ENCODE results near the gene ZNRD2.

The ZNRD2 gene

DNA sequence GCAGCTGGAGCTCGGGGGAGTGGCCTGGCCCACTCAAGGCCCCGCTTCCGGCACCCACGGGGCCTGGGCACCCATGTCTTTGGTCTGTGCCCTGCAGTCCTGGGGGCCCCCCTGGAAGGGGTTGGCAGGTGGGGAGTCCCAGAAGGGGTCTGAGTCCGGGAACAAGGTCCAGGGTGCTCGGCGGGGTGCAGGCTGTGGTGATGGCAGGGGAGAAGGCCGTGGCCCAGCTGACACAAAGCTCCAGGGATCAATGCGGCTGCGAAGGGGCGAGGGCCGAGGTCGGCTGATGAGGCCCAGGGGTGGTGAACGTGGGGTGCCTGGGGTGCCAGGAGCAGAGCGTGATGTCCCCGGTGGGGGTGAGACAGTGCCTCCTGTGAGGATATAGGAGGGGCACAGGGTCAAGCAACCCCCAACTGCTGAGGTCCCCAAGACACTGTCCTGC, 28.0 kb downstream of the ZNRD2 start:
- Histone ChIP-seq H3K4me3 (ENCODE audit: low read depth in 1 of 2, low read length in 2 of 2) (no peak overlapping the region), H3K9me3 (ENCODE audit: control insufficient read depth in 1 of 2, low read length in 2 of 2) (no peaks in the 10 kb centered on the region), H3K36me3 (ENCODE audit: control insufficient read depth in 1 of 2, insufficient read depth in 2 of 2, low read length in 2 of 2) (peaks cover 24 to 34% of the 10 kb centered on the region in 2 donors), H3K27ac (ENCODE audit: low read depth, low read length) (no peak overlapping the region), H3K27me3 (ENCODE audit: control insufficient read depth in 1 of 2, insufficient read depth in 2 of 2, low read length in 2 of 2) (no peaks in the 10 kb centered on the region), H3K4me1 (ENCODE audit: control insufficient read depth in 1 of 2, insufficient read depth in 2 of 2, low read length in 2 of 2) (peaks cover 9 to 11% of the 10 kb centered on the region in 2 donors), H3K9ac (ENCODE audit: low read depth in 1 of 2, low read length in 2 of 2) (no peak overlapping the region)

DNA sequence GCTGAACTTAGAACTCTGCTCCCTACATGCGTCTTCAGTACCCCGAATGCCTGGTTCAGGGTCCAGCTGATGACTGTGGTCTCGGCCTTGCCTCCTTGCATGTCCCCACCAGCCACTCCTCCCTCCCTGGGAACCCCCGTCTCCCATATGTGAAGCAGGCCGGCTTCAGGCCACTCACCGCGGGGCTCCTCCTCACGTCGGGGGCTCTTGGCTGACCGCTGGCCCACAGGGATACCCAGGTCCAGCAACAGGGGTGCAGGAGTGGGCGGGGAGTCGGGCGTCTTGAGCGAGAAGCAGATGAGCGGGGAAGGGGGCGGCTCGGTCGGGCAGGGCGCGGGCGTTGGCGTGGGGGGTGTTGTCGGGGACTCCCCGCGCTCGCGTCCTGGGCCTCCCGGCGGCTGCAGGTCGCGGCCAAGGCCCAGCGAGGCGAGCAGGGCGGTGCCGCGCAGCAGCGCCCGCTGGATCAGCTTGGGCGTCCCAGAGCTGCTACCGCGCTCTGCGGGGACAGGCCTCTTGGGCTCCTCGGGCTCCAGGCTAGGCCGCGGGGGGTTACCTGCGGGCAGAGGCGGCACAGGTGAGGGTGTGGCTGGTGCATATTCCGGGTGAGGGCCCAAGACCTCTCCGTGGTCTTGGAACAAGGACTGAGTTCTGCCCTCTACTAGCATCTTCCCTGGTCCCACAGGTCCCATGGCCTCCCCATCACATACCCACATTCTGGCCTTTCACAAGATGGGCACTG, 29.1 kb downstream of the ZNRD2 start:
- no peaks in the 10 kb centered on the region for H3K9me3 ChIP-seq (ENCODE audit: control insufficient read depth in 1 of 2, low read length in 2 of 2)
- H3K27ac ChIP-seq (ENCODE audit: low read depth, low read length) = no peak overlapping the region
- no peak overlapping the region for H3K9ac ChIP-seq (ENCODE audit: low read depth in 1 of 2, low read length in 2 of 2)
- peaks cover 24 to 42% of the 10 kb centered on the region in 2 donors for H3K36me3 ChIP-seq (ENCODE audit: control insufficient read depth in 1 of 2, insufficient read depth in 2 of 2, low read length in 2 of 2)
- no peaks in the 10 kb centered on the region for H3K27me3 ChIP-seq (ENCODE audit: control insufficient read depth in 1 of 2, insufficient read depth in 2 of 2, low read length in 2 of 2)
- no peak overlapping the region for H3K4me3 ChIP-seq (ENCODE audit: low read depth in 1 of 2, low read length in 2 of 2)
- peaks cover 9 to 11% of the 10 kb centered on the region in 2 donors for H3K4me1 ChIP-seq (ENCODE audit: control insufficient read depth in 1 of 2, insufficient read depth in 2 of 2, low read length in 2 of 2)

DNA sequence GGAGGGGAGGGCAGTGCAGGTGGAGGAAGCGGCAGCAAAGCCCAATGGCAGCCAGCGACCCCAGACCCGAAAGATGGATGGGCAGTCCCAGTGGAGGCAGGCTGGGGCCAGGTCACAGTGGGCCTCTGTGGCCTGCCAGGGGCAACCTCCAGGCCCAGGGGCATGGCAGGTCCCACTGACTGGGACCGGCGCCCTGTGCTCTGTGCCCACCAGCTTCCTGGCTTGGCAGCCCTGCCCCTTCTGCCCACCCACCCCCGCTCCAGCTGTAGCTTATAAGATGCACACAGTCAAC, 29.6 kb downstream of the ZNRD2 start:
- Histone ChIP-seq H3K4me1 (ENCODE audit: control insufficient read depth in 1 of 2, insufficient read depth in 2 of 2, low read length in 2 of 2) (peaks cover 9 to 10% of the 10 kb centered on the region in 2 donors), H3K27ac (ENCODE audit: low read depth, low read length) (no peak overlapping the region), H3K36me3 (ENCODE audit: control insufficient read depth in 1 of 2, insufficient read depth in 2 of 2, low read length in 2 of 2) (peaks cover 28 to 47% of the 10 kb centered on the region in 2 donors), H3K4me3 (ENCODE audit: low read depth in 1 of 2, low read length in 2 of 2) (no peak overlapping the region), H3K9me3 (ENCODE audit: control insufficient read depth in 1 of 2, low read length in 2 of 2) (no peaks in the 10 kb centered on the region), H3K9ac (ENCODE audit: low read depth in 1 of 2, low read length in 2 of 2) (no peak overlapping the region), H3K27me3 (ENCODE audit: control insufficient read depth in 1 of 2, insufficient read depth in 2 of 2, low read length in 2 of 2) (no peaks in the 10 kb centered on the region)

DNA sequence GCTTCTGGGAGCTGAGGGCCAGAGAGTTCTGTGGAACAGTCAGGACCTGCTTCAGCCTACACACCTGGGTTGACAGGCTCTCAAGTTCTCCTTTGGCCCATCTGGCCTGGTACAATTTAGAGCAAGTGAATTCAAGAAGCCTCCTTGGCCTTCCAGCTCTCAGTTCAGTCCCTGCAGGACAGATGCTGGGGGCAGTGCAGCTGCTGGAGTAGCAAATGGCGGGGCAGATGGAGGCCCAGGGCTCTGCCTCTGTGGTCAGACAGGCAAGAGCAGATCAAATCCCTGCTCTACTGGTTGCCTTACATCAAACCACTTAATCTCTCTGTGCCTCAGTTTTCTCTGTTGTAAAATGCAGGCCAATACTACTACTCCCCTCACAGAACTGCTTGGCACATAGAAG, 34.0 kb downstream of the ZNRD2 start:
- Histone ChIP-seq H3K9ac (ENCODE audit: low read depth in 1 of 2, low read length in 2 of 2) (no peak overlapping the region), H3K9me3 (ENCODE audit: control insufficient read depth in 1 of 2, low read length in 2 of 2) (no peaks in the 10 kb centered on the region), H3K4me1 (ENCODE audit: control insufficient read depth in 1 of 2, insufficient read depth in 2 of 2, low read length in 2 of 2) (peaks cover 0 to 9% of the 10 kb centered on the region in 2 donors), H3K4me3 (ENCODE audit: low read depth in 1 of 2, low read length in 2 of 2) (no peak overlapping the region), H3K27me3 (ENCODE audit: control insufficient read depth in 1 of 2, insufficient read depth in 2 of 2, low read length in 2 of 2) (no peaks in the 10 kb centered on the region), H3K27ac (ENCODE audit: low read depth, low read length) (no peak overlapping the region), H3K36me3 (ENCODE audit: control insufficient read depth in 1 of 2, insufficient read depth in 2 of 2, low read length in 2 of 2) (peaks cover 38 to 60% of the 10 kb centered on the region in 2 donors)

DNA sequence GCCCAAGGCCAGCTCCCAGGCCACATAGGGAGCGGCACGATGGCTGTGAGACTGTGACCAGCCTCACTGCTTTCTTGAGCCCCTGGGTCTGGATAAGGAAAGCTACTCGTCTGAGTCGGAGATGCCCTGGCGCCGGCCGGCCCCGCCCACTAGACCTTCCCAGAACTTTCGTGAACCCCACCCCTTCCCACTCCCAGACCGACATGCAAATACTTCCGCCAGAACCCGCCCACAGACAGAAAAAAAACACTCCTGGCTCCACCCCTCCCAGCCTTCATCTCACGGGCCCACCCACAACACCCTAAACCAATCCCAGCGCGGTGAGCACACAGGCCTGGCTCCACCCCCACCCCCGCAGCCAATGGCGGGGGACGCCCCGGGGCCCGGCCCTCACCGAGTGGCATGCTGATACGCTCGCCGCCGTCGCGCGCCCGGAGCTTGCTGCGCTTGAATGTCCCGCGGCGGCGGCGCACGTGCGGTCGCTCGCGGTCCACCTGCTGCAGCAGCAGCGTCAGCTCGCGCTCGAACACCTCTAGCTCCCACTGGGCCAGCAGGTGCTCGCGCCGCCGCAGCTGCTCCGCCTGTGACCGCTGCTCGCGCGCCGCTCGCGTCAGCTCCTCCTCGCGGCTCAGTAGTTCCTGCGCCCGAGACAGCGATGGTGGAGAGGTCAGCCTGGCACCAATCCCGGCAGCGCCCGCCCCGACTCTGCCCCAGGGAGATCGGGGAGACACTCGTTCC, 36.8 kb downstream of the ZNRD2 start:
- Histone ChIP-seq H3K9me3 (ENCODE audit: control insufficient read depth in 1 of 2, low read length in 2 of 2) (no peaks in the 10 kb centered on the region), H3K27ac (ENCODE audit: low read depth, low read length) (peak overlapping the region; percentile 56), H3K4me3 (ENCODE audit: low read depth in 1 of 2, low read length in 2 of 2) (peak overlapping the region in 1 of 2 donors; percentile 13), H3K27me3 (ENCODE audit: control insufficient read depth in 1 of 2, insufficient read depth in 2 of 2, low read length in 2 of 2) (no peaks in the 10 kb centered on the region), H3K36me3 (ENCODE audit: control insufficient read depth in 1 of 2, insufficient read depth in 2 of 2, low read length in 2 of 2) (peaks cover 29 to 73% of the 10 kb centered on the region in 2 donors), H3K9ac (ENCODE audit: low read depth in 1 of 2, low read length in 2 of 2) (no peak overlapping the region), H3K4me1 (ENCODE audit: control insufficient read depth in 1 of 2, insufficient read depth in 2 of 2, low read length in 2 of 2) (peaks cover 17 to 36% of the 10 kb centered on the region in 2 donors)

DNA sequence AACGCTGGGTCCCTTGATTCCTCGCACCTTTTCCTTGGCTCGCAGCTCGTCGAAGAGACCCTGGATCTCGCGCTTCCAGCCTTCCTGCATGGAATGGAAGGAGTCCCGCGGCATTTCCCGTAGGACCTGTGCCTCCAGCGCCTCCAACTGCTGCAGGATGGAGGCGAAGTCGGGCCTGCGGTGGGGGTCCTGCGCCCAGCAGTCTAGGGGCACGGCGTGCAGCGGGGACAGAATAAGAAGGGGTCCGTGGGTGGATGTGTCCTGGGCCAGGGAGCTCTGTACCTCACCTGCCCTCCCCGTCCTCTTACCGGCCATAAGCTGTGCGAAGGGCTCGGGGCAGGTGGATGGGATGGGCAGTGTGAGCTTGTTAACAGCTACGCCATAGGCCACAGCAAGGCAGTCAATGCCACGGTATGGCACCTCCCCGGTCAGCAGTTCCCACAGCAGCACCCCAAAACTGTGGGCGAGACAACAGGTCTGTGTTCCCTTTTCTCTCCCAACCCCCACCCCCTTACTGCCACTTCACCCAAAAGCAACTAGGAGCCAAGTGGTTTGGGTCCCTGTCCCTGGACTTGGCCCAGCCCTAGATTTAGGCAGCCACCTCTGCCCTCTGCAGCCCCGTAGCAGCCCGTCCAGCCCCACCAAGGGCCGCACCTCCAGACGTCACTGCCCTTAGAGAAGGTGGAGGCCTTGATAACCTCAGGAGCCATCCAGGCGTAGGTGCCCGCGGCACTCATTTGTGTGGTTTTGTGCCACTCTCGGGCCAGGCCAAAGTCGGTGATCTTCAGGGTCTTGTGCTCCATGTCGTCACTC, 37.5 kb downstream of the ZNRD2 start:
- no peaks in the 10 kb centered on the region for H3K9me3 ChIP-seq (ENCODE audit: control insufficient read depth in 1 of 2, low read length in 2 of 2)
- peaks cover 29 to 78% of the 10 kb centered on the region in 2 donors for H3K36me3 ChIP-seq (ENCODE audit: control insufficient read depth in 1 of 2, insufficient read depth in 2 of 2, low read length in 2 of 2)
- no peak overlapping the region for H3K27ac ChIP-seq (ENCODE audit: low read depth, low read length)
- H3K27me3 ChIP-seq (ENCODE audit: control insufficient read depth in 1 of 2, insufficient read depth in 2 of 2, low read length in 2 of 2) = no peaks in the 10 kb centered on the region
- H3K9ac ChIP-seq (ENCODE audit: low read depth in 1 of 2, low read length in 2 of 2) = no peak overlapping the region
- peak overlapping the region in 1 of 2 donors; percentile 13 for H3K4me3 ChIP-seq (ENCODE audit: low read depth in 1 of 2, low read length in 2 of 2)
- H3K4me1 ChIP-seq (ENCODE audit: control insufficient read depth in 1 of 2, insufficient read depth in 2 of 2, low read length in 2 of 2) = peaks cover 25 to 44% of the 10 kb centered on the region in 2 donors

DNA sequence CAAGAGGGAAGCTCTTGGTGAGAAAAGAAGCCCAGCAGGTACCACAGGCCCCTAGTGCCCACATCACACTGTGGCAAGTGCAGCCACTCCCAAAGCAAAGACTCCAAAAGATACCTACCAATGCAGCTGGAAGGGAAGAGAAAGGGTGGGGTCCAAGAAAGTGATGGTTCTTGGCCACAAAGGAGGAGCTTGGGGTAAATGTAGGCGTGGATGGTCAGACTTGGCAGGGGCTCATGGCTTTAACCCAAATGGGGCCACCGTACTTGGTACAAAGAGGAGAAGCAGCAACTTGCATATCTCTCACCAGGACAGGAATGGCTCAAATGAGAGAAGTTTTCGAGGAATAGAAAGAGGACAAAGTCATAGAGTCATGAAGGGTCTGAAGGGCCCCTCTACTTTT, 39.0 kb downstream of the ZNRD2 start:
- no peak overlapping the region for H3K4me3 ChIP-seq (ENCODE audit: low read depth in 1 of 2, low read length in 2 of 2)
- no peak overlapping the region for H3K27ac ChIP-seq (ENCODE audit: low read depth, low read length)

DNA sequence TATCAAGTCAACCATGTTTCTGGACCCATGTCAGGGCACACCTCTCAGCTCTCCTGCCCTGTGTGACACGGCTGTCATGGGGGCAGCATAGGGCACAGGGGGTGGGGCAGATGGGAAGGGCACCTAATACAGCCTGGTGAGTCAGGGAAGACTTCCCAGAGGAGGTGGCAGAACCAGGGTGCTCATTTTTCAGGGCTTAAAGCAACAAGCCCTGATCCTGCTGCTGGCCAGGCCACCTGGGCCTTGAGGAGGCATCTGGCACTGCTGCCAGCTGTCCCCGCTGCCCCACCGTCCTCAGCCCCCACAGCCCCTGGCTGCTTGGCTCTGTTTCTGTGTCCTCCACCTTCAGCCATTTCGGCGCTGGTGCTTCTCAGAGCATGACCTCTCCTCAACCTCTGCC, 39.4 kb downstream of the ZNRD2 start:
- no peak overlapping the region for H3K27ac ChIP-seq (ENCODE audit: low read depth, low read length)
- no peak overlapping the region for H3K9ac ChIP-seq (ENCODE audit: low read depth in 1 of 2, low read length in 2 of 2)
- no peaks in the 10 kb centered on the region for H3K27me3 ChIP-seq (ENCODE audit: control insufficient read depth in 1 of 2, insufficient read depth in 2 of 2, low read length in 2 of 2)
- peaks cover 28 to 63% of the 10 kb centered on the region in 2 donors for H3K36me3 ChIP-seq (ENCODE audit: control insufficient read depth in 1 of 2, insufficient read depth in 2 of 2, low read length in 2 of 2)
- H3K9me3 ChIP-seq (ENCODE audit: control insufficient read depth in 1 of 2, low read length in 2 of 2) = no peaks in the 10 kb centered on the region
- no peak overlapping the region for H3K4me3 ChIP-seq (ENCODE audit: low read depth in 1 of 2, low read length in 2 of 2)
- peaks cover 30 to 51% of the 10 kb centered on the region in 2 donors for H3K4me1 ChIP-seq (ENCODE audit: control insufficient read depth in 1 of 2, insufficient read depth in 2 of 2, low read length in 2 of 2)

More for the DNA sequence above, 39.0 kb downstream of the ZNRD2 start:
- peaks cover 29 to 67% of the 10 kb centered on the region in 2 donors for H3K36me3 ChIP-seq (ENCODE audit: control insufficient read depth in 1 of 2, insufficient read depth in 2 of 2, low read length in 2 of 2)
- H3K27me3 ChIP-seq (ENCODE audit: control insufficient read depth in 1 of 2, insufficient read depth in 2 of 2, low read length in 2 of 2) = no peaks in the 10 kb centered on the region
- no peaks in the 10 kb centered on the region for H3K9me3 ChIP-seq (ENCODE audit: control insufficient read depth in 1 of 2, low read length in 2 of 2)
- peaks cover 30 to 51% of the 10 kb centered on the region in 2 donors for H3K4me1 ChIP-seq (ENCODE audit: control insufficient read depth in 1 of 2, insufficient read depth in 2 of 2, low read length in 2 of 2)
- no peak overlapping the region for H3K9ac ChIP-seq (ENCODE audit: low read depth in 1 of 2, low read length in 2 of 2)

DNA sequence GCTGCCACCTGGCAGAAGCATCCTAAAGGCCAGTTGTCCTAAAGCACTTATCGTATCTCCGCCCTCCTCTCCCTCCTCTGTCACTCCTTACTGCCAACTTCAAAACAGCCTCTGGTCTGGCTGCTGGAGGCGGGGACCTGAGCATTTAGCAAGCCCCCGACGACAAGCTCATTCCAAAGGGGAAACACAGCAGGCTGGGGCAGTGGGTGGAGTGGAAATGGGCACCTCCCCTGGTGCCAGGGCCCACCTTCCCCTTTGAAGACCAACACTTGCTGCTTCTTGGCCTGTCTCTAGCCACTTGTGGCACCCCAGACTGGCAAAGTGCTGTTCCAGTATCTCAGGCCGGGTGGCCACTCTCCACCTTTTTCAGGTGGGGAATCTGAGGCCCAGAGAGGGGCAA, 40.1 kb downstream of the ZNRD2 start:
- peak overlapping the region; percentile 91 to 93 for H3K4me3 ChIP-seq (ENCODE audit: low read depth in 1 of 2, low read length in 2 of 2)
- H3K27ac ChIP-seq (ENCODE audit: low read depth, low read length) = no peak overlapping the region
- peak overlapping the region; percentile 15 to 34 for H3K9ac ChIP-seq (ENCODE audit: low read depth in 1 of 2, low read length in 2 of 2)
- H3K4me1 ChIP-seq (ENCODE audit: control insufficient read depth in 1 of 2, insufficient read depth in 2 of 2, low read length in 2 of 2) = peaks cover 30 to 51% of the 10 kb centered on the region in 2 donors
- H3K27me3 ChIP-seq (ENCODE audit: control insufficient read depth in 1 of 2, insufficient read depth in 2 of 2, low read length in 2 of 2) = no peaks in the 10 kb centered on the region
- H3K9me3 ChIP-seq (ENCODE audit: control insufficient read depth in 1 of 2, low read length in 2 of 2) = no peaks in the 10 kb centered on the region
- H3K36me3 ChIP-seq (ENCODE audit: control insufficient read depth in 1 of 2, insufficient read depth in 2 of 2, low read length in 2 of 2) = peaks cover 21 to 56% of the 10 kb centered on the region in 2 donors

All from duodenal mucosa (tissue), 2 donors.